Fibroblast of the aortic adventitia (primary cell): Measurements from ENCODE around the gene MYO16. TPM values are rescaled to one million over a fixed set of nuclear protein-coding genes. Genes with fewer than 3 reads are reported as not detected.
A peak's percentile ranks its signal among the peaks of the same experiment; 100 is the strongest.

Experiments
- DNase-seq: peaks from one replicate; pipeline ENCODE4 v3.0.0-alpha.2; 2010; ENCODE audit warnings: low read depth
- H3K4me3 ChIP-seq: 2 replicates; pipeline ENCODE4 v1.5.1; 2011; ENCODE audit warnings: low read depth, mild to moderate bottlenecking, control low read depth, low read length, moderate library complexity
- CTCF ChIP-seq: IDR thresholded peaks from 2 replicates; pipeline ENCODE4 v1.5.1; 2011; ENCODE audit warnings: mild to moderate bottlenecking, low read length, control low read depth, inconsistent platforms; ENCODE audit not compliant: insufficient read depth
- total RNA-seq: library from RNA; depleted of rRNA; stranded (reverse); fragments of >200 nt; gene quantifications from 2 replicates; pipeline ENCODE4 v1.2.3, GENCODE V29; 2012; ENCODE audit warnings: low replicate concordance

MYO16 gene
- total RNA-seq, 1 donor: under 0.01 TPM

GRCh38 chr13:109228211-109228610 lies 598.8 kb downstream of the MYO16 start:
- no peak for TF ChIP-seq CTCF
- no peak overlapping the region for H3K4me3 ChIP-seq
- no peak for DNase-seq

- no peak for DNase-seq
- no peak for TF ChIP-seq CTCF
- no peak overlapping the region for H3K4me3 ChIP-seq
Observed at GRCh38 chr13:109231888-109232287, 602.5 kb downstream of the MYO16 start.

- H3K4me3 ChIP-seq: no peak overlapping the region
- no peak for TF ChIP-seq CTCF
- DNase-seq: no peak
Observed at GRCh38 chr13:109233293-109233692, 603.9 kb downstream of the MYO16 start.

GRCh38 chr13:109235901-109236300 lies 606.5 kb downstream of the MYO16 start:
- no peak for TF ChIP-seq CTCF
- no peak overlapping the region for H3K4me3 ChIP-seq

GRCh38 chr13:109241160-109241559 lies 611.7 kb downstream of the MYO16 start:
- H3K4me3 ChIP-seq: no peak overlapping the region
- DNase-seq: peak; percentile 25
- no peak for TF ChIP-seq CTCF

More at GRCh38 chr13:109235901-109236300, 606.5 kb downstream of the MYO16 start:
- no peak for DNase-seq

- TF ChIP-seq CTCF: no peak
- H3K4me3 ChIP-seq: peak overlapping the region; percentile 4
- DNase-seq: peak; percentile 87
Observed at GRCh38 chr13:109243311-109243951, 614.0 kb downstream of the MYO16 start.

- no peak for TF ChIP-seq CTCF
- H3K4me3 ChIP-seq: no peak overlapping the region
- no peak for DNase-seq
Observed at GRCh38 chr13:109244566-109244965, 615.2 kb downstream of the MYO16 start.
